NOMO-1 treated with DMSO at 0.1 percent for 48 hours (cell line): Measurements from ENCODE around the gene PC.

ENCODE experiments used
- DNase-seq: peaks from one replicate; lab custom pipeline; 2025; ENCODE audit not compliant: unreplicated experiment; lab: John Stamatoyannopoulos, UW

The PC gene

GRCh38 chr11:66868726-66869566 lies 89.2 kb downstream of the PC start:
- DNase-seq = peak; percentile 76

GRCh38 chr11:66868082-66868725 lies 90.0 kb downstream of the PC start:
- no peak for DNase-seq

GRCh38 chr11:66867425-66868040 lies 90.7 kb downstream of the PC start:
- no peak for DNase-seq

- DNase-seq = no peak
Observed at GRCh38 chr11:66866511-66866986, 91.6 kb downstream of the PC start.

- DNase-seq = no peak
Observed at GRCh38 chr11:66866007-66866406, 92.2 kb downstream of the PC start.

GRCh38 chr11:66864924-66865697 lies 93.1 kb downstream of the PC start:
- no peak for DNase-seq

GRCh38 chr11:66864172-66864901 lies 93.8 kb downstream of the PC start:
- DNase-seq = no peak

GRCh38 chr11:66863428-66864125 lies 94.6 kb downstream of the PC start:
- DNase-seq = no peak

- no peak for DNase-seq
Observed at GRCh38 chr11:66862559-66863037, 95.6 kb downstream of the PC start.

GRCh38 chr11:66861774-66862558 lies 96.2 kb downstream of the PC start:
- no peak for DNase-seq

- no peak for DNase-seq
Observed at GRCh38 chr11:66861038-66861773, 97.0 kb downstream of the PC start.

GRCh38 chr11:66860449-66860831 lies 97.7 kb downstream of the PC start:
- no peak for DNase-seq

- DNase-seq = no peak
Observed at GRCh38 chr11:66859686-66860448, 98.3 kb downstream of the PC start.

GRCh38 chr11:66858939-66859685 lies 99.1 kb downstream of the PC start:
- DNase-seq = no peak

GRCh38 chr11:66858186-66858938 lies 99.8 kb downstream of the PC start:
- DNase-seq = no peak

GRCh38 chr11:66857927-66858185 lies 100.3 kb downstream of the PC start:
- no peak for DNase-seq
